CD14-positive monocyte (primary cell): ENCODE data around the gene ZFX. TPM values are rescaled to one million over a fixed set of nuclear protein-coding genes. Genes with fewer than 3 reads are reported as not detected.

Source experiments
- DNase-seq, 3 donors: peaks; one replicate each; pipeline ENCODE4 v3.0.0-alpha.2; 2011 to 2022
- H2AFZ ChIP-seq: 2 replicates; pipeline ENCODE4 v1.6.0; 2012; ENCODE audit warnings: mild to moderate bottlenecking, low read depth, low read length, inconsistent platforms; ENCODE audit not compliant: insufficient read depth, poor library complexity, severe bottlenecking
- H3K27ac ChIP-seq, 2 donors: 1 replicate in 1 of 2; 2 replicates in 1 of 2; pipeline ENCODE4 v1.5.1; 2012 to 2013; ENCODE audit warnings: low read length in 2 of 2, control low read depth in 1 of 2, inconsistent platforms in 1 of 2, low read depth in 1 of 2, mild to moderate bottlenecking in 1 of 2
- H3K27me3 ChIP-seq, 2 donors: one replicate each; pipeline versions ENCODE4 v1.6.0 to v1.6.1; 2011 to 2013; ENCODE audit warnings: low read length in 2 of 2; ENCODE audit not compliant: control insufficient read depth in 2 of 2, insufficient read depth in 2 of 2
- H3K36me3 ChIP-seq, 2 donors: replicated peaks in 1 of 2; 1 replicate in 1 of 2; 2 replicates in 1 of 2; pipeline versions ENCODE4 v1.5.1 to v1.6.1; 2012 to 2013; ENCODE audit warnings: low read length in 2 of 2, control low read depth in 1 of 2, inconsistent platforms in 1 of 2, mild to moderate bottlenecking in 1 of 2; ENCODE audit not compliant: insufficient read depth in 2 of 2, control insufficient read depth in 1 of 2
- H3K4me1 ChIP-seq, 2 donors: 1 replicate in 1 of 2; 2 replicates in 1 of 2; pipeline versions ENCODE4 v1.5.1 to v1.6.1; 2012 to 2013; ENCODE audit warnings: low read length in 2 of 2, control low read depth in 1 of 2, inconsistent platforms in 1 of 2, mild to moderate bottlenecking in 1 of 2, moderate library complexity in 1 of 2; ENCODE audit not compliant: insufficient read depth in 2 of 2, control insufficient read depth in 1 of 2
- H3K4me2 ChIP-seq: replicated peaks from 2 replicates; pipeline ENCODE3; 2012; ENCODE audit warnings: low read length, moderate library complexity, mild to moderate bottlenecking; ENCODE audit not compliant: poor library complexity, severe bottlenecking; ENCODE audit errors: extremely low read depth
- H3K4me3 ChIP-seq, 3 experiments: fragments of 200-600 bp in 1 of 3; sonication (generic) in 1 of 3; replicated peaks in 1 of 3; 1 replicate in 2 of 3; 2 replicates in 1 of 3; pipeline ENCODE4 v1.5.1; 2011 to 2013; ENCODE audit warnings: low read length in 3 of 3, mild to moderate bottlenecking in 3 of 3, control low read depth in 2 of 3, low read depth in 2 of 3, inconsistent platforms in 1 of 3, moderate library complexity in 1 of 3
- H3K79me2 ChIP-seq: 2 replicates; pipeline ENCODE4 v1.6.0; 2012; ENCODE audit warnings: mild to moderate bottlenecking, control low read depth, inconsistent platforms, low read length, moderate library complexity; ENCODE audit not compliant: insufficient read depth
- H3K9ac ChIP-seq: 2 replicates; pipeline ENCODE4 v1.6.0; 2017; ENCODE audit warnings: low read length, mild to moderate bottlenecking; ENCODE audit not compliant: insufficient read depth, poor library complexity, severe bottlenecking
- H3K9me3 ChIP-seq, 2 donors: replicated peaks in 1 of 2; 1 replicate in 1 of 2; 2 replicates in 1 of 2; pipeline versions ENCODE4 v1.5.1 to v1.6.1; 2012 to 2013; ENCODE audit warnings: low read length in 2 of 2, control low read depth in 1 of 2; ENCODE audit not compliant: control insufficient read depth in 1 of 2, insufficient read depth in 1 of 2
- H4K20me1 ChIP-seq: 2 replicates; pipeline ENCODE4 v1.6.0; 2012; ENCODE audit warnings: mild to moderate bottlenecking, low read length, control low read depth, moderate library complexity; ENCODE audit not compliant: insufficient read depth
- H3K27ac Mint-ChIP-seq, 7 donors: one replicate each; pipeline ENCODE4 v1.8.0; 2020; ENCODE audit warnings: mild to moderate bottlenecking in 7 of 7, mixed read lengths in 7 of 7, moderate library complexity in 6 of 7, inconsistent platforms in 2 of 7
- H3K27me3 Mint-ChIP-seq, 3 donors: one replicate each; pipeline ENCODE4 v1.8.0; 2021 to 2022; ENCODE audit warnings: low read depth in 3 of 3, mild to moderate bottlenecking in 3 of 3, mixed read lengths in 3 of 3, moderate library complexity in 3 of 3, inconsistent platforms in 1 of 3
- H3K36me3 Mint-ChIP-seq, 2 donors: one replicate each; pipeline ENCODE4 v1.8.0; 2020; ENCODE audit warnings: mixed read lengths in 2 of 2, inconsistent platforms in 1 of 2, mild to moderate bottlenecking in 1 of 2
- H3K4me1 Mint-ChIP-seq: one replicate; pipeline ENCODE4 v1.8.0; 2020; ENCODE audit warnings: mild to moderate bottlenecking, mixed read lengths
- H3K4me3 Mint-ChIP-seq, 2 donors: one replicate each; pipeline ENCODE4 v1.8.0; 2020; ENCODE audit warnings: mild to moderate bottlenecking in 2 of 2, mixed read lengths in 2 of 2, moderate library complexity in 1 of 2
- H3K9me3 Mint-ChIP-seq, 7 donors: one replicate each; pipeline ENCODE4 v1.8.0; 2020 to 2022; ENCODE audit warnings: mixed read lengths in 7 of 7, mild to moderate bottlenecking in 6 of 7, moderate library complexity in 6 of 7, inconsistent platforms in 2 of 7
- WGBS: methylation state at CpG from one replicate; pipeline ENCODE4 v1.1.5; 2013; ENCODE audit warnings: missing lambda C conversion rate; ENCODE audit not compliant: insufficient coverage; 5-methylcytosine and 5-hydroxymethylcytosine counted together
- intact Hi-C, 2 donors: fragments of 100-400 bp; cut with micrococcal nuclease; formaldehyde crosslinking; loops; one replicate each; pipeline versions ENCODE4 v1.15.0 to v1.15.1; 2023
- polyA plus RNA-seq, 3 donors: library from polyadenylated mRNA; depleted of rRNA in 1 of 3; unstranded in 2 of 3; stranded (reverse) in 1 of 3; fragments of 300-500 nt in 2 of 3; fragments of >200 nt in 1 of 3; fragmentation: Illumina TruSeq in 2 of 3; gene quantifications; 1 replicate in 2 of 3; 2 replicates in 1 of 3; pipeline ENCODE4 v1.2.3, GENCODE V29; 2012 to 2021
- TF ChIP-seq, protein P1 (sequence below): fragments of 200-600 bp; IDR thresholded peaks from one replicate; pipeline ENCODE4 v1.8.0; 2022; ENCODE audit warnings: antibody characterized with exemption, mild to moderate bottlenecking

Gene ZFX
- polyA plus RNA-seq, 3 donors: 22.3 to 31.1 (median 30.2) TPM

DNA sequence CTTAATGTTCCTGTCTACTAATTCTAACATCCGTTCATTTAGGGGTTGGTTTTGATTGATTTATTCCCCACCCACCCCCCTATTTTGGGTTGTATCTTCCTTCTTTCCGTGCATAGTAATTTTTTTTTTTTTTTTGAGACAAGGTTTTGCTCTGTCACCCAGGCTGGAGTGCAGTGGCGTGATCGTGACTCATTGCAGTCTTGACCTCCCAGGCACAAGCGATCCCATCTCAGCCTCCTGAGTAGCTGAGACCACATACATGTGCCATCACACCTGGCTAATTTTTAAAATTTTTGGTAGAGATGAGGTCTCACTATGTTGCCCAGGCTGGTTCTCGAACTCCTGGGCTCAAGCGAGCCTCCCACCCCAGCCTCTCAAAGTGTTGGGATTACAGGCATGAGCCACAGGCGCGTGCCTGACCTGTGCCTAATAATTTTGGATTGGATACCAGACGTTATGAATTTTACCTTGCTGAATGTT, 79.9 kb downstream of the ZFX start:
- no peak overlapping the region for H3K4me2 ChIP-seq
- no peak for DNase-seq
- peaks cover 0 to 10% (median 6%) of the 10 kb centered on the region in 7 donors for H3K9me3 Mint-ChIP-seq
- H3K79me2 ChIP-seq: no peaks in the 10 kb centered on the region
- no peaks in the 10 kb centered on the region for H3K36me3 Mint-ChIP-seq
- no peak overlapping the region for H3K4me3 Mint-ChIP-seq
- H3K27me3 Mint-ChIP-seq: peaks cover 1 to 21% (median 1%) of the 10 kb centered on the region in 3 donors
- no peaks in the 10 kb centered on the region for H3K36me3 ChIP-seq
- H3K27me3 ChIP-seq: peaks cover 0 to 9% of the 10 kb centered on the region in 2 donors
- H3K4me1 ChIP-seq: no peaks in the 10 kb centered on the region
- H3K27ac ChIP-seq: no peak overlapping the region
- no peaks in the 10 kb centered on the region for H4K20me1 ChIP-seq
- H2AFZ ChIP-seq: no peak overlapping the region
- no peaks in the 10 kb centered on the region for H3K4me1 Mint-ChIP-seq
- H3K9me3 ChIP-seq: no peaks in the 10 kb centered on the region
- H3K9ac ChIP-seq: no peak overlapping the region
- no peak overlapping the region for H3K4me3 ChIP-seq
- no CpG with 5 or more reads among the region's 10 CpGs for WGBS
- TF ChIP-seq, protein P1, sequence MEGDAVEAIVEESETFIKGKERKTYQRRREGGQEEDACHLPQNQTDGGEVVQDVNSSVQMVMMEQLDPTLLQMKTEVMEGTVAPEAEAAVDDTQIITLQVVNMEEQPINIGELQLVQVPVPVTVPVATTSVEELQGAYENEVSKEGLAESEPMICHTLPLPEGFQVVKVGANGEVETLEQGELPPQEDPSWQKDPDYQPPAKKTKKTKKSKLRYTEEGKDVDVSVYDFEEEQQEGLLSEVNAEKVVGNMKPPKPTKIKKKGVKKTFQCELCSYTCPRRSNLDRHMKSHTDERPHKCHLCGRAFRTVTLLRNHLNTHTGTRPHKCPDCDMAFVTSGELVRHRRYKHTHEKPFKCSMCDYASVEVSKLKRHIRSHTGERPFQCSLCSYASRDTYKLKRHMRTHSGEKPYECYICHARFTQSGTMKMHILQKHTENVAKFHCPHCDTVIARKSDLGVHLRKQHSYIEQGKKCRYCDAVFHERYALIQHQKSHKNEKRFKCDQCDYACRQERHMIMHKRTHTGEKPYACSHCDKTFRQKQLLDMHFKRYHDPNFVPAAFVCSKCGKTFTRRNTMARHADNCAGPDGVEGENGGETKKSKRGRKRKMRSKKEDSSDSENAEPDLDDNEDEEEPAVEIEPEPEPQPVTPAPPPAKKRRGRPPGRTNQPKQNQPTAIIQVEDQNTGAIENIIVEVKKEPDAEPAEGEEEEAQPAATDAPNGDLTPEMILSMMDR: no peak
- no peak overlapping the region for H3K27ac Mint-ChIP-seq
- intact Hi-C loops: no loop called here

DNA sequence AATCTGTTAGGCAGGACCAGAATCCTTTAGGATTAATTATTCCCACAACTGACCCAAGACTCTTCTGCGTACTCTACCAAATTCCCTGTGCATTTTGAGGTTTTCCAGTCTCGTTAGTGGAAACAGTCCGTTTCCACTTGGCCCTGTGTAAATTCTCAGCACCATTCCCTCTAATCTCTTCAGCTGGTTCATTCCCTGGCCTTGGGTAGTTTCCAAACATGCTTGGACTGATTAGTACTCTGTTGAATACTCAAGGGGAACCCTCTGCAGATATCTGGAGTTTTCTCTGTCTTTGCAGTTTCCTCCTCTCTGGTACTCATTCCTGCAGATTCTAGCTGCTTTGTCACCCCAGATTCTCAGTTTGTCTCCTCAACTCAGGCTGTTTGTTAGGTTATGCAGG, 80.4 kb downstream of the ZFX start:
- Mint-ChIP-seq H3K27ac (no peak overlapping the region), H3K9me3 (peaks cover 0 to 8% (median 2%) of the 10 kb centered on the region in 7 donors), H3K27me3 (peaks cover 1 to 21% (median 1%) of the 10 kb centered on the region in 3 donors), H3K36me3 (no peaks in the 10 kb centered on the region), H3K4me1 (no peaks in the 10 kb centered on the region), H3K4me3 (no peak overlapping the region)
- H3K27me3 ChIP-seq: peaks cover 0 to 9% of the 10 kb centered on the region in 2 donors
- no peaks in the 10 kb centered on the region for H3K4me1 ChIP-seq
- no peaks in the 10 kb centered on the region for H3K79me2 ChIP-seq
- intact Hi-C loops: no loop called here
- no peaks in the 10 kb centered on the region for H3K36me3 ChIP-seq
- H3K9me3 ChIP-seq: no peaks in the 10 kb centered on the region
- no peak overlapping the region for H3K4me2 ChIP-seq
- no peak overlapping the region for H3K9ac ChIP-seq
- DNase-seq: no peak
- WGBS: 100% methylated on average over 1 of the region's 3 CpGs
- H4K20me1 ChIP-seq: no peaks in the 10 kb centered on the region
- H2AFZ ChIP-seq: no peak overlapping the region
- TF ChIP-seq, protein P1: no peak
- H3K27ac ChIP-seq: no peak overlapping the region
- no peak overlapping the region for H3K4me3 ChIP-seq
